ENCODE measurements around the gene RBM12.

Gene RBM12

DNA sequence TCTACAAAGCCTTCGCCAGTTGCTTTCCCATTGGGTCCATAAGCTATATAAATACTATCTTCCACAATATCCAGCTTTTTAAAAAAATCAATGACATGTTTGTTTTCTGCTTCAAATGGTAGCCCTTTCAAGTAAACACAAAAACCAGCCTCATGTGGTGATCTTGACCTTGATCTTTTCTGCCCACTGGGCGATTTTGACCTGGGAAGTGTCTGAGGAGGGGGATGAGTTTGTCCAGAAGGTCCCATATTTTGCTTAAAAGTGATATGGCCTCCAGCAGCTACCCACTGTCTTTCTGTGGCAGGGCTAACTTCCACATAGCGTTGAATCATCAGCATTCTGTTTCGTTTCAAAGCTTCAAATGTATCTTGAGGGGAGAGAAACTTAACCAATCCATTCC is 10.8 kb downstream of the RBM12 start:
- no peak for DNase-seq (ENCODE audit: low spot score)

DNA sequence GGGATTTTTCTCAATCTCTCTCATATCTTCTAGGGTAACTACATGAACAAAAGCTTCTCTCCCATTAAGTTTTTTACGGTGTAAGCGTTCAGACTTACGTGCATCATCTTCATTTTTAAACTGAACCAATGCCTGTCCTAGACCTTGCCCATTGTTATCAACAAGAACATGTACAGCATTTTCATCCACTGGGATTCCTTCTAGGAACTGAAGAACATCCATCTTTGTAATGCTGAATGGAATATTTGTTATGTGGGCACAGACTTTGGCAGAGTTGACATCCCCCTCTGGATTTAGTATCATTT is 11.3 kb downstream of the RBM12 start:
- no peak for DNase-seq (ENCODE audit: low spot score)

DNA sequence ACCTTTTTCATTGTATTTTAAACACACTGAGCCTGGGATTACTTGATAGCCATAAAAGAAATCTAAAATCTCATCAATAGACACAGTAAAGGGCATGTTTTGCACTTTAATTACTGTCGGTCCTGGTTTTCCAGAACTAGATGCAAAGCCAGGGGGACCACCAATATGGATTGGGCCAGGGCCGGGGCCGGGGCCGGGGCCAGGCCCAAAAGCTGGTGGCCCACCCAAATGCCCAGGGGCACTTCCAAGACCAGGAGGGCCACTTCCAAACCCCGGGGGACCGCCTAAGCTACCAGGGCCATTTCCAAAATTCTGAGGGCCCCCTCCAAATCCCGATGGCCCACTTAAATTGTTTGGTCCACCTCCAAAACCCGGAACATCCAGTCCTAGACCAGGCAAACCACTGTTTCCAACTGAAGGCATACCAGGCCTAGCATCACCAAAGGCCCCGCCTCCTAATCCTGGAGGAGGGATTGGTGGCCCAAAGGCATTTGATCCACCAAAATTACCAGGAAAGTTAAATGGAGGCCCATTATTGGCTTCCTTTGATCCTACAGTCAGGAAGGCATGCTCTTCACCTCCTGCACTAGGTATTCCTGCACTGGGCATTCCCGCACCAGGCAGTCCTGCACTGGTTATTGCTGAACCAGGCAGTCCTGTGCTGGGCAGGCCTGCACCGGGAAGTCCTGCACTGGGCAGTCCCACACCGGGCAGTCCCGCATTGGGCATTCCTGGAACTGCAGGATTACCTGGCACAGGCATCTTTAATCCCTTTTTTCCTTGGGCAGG is 11.9 kb downstream of the RBM12 start:
- no peak for DNase-seq (ENCODE audit: low spot score)

DNA sequence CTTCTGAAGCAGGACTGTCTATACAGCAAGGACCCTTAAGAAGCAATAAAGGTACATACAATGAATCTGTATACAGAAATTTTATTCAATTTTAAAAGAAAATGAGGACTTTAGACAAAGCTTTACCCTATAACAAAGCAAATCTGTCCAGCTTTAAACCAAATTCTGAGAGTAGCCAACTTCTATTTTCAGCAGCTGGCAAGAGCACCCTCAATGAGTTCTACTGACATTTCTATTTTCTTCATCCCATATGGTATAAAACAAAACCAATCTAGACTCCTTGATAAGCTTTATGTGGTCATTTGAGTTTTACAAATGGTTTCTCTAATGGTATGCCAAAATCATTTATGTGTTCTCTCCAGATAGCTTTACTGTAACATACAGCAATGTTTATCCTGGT is 12.7 kb downstream of the RBM12 start:
- no peak for DNase-seq (ENCODE audit: low spot score)

DNA sequence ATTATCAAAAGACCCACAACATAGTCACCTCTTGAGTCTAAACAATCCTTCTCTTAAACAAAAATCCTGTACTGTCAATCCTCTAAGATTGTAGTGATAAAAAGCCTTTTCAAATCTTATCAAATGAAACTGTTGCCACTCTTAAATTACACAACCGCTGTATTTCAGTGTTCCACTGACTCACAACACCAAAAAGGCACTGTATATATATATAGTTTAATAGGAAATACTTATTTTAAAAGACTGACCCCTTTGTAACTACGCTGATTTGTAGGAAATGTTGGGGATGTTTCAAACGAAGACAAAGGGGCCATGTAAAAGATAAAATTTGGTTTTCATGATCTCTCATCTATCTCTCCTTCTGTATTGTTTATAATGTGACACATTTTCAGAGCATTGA is 14.1 kb downstream of the RBM12 start:
- no peak for DNase-seq (ENCODE audit: low spot score)

GRCh38 chr20:35648836-35649235 is 15.9 kb downstream of the RBM12 start:
- DNase-seq (ENCODE audit: low spot score), result no peak

DNA sequence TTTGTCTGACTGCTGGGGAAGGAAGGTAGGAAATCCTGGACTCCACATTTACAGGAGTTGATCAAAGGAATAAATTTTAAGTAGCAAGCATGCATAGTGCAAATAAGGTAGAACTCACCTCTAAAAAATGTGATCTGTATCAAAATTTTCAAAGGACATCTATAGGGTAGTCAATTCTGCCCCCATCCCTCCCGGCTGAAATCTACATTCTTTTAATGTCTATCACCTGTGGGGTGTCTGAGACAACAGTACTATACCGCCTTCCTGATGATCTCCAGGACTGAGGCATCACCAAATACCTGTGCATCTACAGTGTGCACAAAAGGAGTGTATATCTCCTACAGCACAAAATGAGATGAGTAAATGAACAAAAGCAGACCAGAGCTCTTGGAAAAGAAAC is 19.9 kb downstream of the RBM12 start:
- DNase-seq (ENCODE audit: low spot score), result no peak

GRCh38 chr20:35643045-35643444 is 21.7 kb downstream of the RBM12 start:
- DNase-seq (ENCODE audit: low spot score), result no peak

GRCh38 chr20:35641743-35642142 is 23.0 kb downstream of the RBM12 start:
- DNase-seq (ENCODE audit: low spot score), result no peak

GRCh38 chr20:35640724-35641123 is 24.0 kb downstream of the RBM12 start:
- DNase-seq (ENCODE audit: low spot score), result no peak

- no peak for DNase-seq (ENCODE audit: low spot score)
Observed at GRCh38 chr20:35638751-35639150, 25.9 kb downstream of the RBM12 start.

- no peak for DNase-seq (ENCODE audit: low spot score)
Observed at GRCh38 chr20:35637276-35637675, 27.4 kb downstream of the RBM12 start.

GRCh38 chr20:35636095-35636494 is 28.6 kb downstream of the RBM12 start:
- DNase-seq (ENCODE audit: low spot score), result no peak

DNA sequence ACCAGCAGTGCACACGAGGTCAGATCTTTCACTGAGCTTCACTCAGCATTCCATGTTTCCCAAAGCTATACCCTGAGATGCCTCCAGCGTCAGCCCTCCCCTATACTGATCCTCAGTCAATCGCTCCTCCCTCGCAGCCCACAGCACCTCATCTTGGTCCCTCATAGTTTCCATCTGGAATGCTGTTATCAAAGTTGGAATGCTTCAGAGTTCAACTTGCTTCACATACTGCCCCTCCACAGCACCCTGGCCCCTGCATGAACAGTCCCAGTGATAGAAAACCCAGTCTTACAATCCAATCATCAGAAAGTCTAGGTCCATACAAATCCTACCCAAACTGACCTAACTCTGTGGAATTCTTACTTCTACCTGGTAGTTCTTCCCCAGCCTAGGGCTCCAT is 29.0 kb downstream of the RBM12 start:
- no peak for DNase-seq (ENCODE audit: low spot score)

GRCh38 chr20:35632539-35633115 is 32.1 kb downstream of the RBM12 start:
- no peak for DNase-seq (ENCODE audit: low spot score)

DNA sequence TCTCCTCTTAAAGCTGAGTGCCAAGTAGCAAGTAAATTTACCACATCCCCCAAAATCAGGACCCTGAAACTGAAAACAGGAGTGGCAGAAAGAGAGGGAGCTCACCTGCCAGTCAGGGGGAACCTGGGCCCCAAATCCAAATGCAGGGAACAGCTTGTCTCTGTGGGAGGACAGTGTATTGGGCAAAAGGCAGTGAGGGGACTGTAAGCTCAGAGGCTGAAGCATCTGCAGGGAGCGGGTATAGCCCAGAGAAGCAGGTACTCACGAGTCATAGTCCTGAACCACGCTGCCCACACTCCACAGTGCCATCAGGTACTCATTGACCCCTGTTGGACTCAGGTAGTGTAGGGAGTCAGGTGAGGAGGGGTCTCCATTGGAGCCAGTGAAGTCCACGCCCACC is 34.1 kb downstream of the RBM12 start:
- no peak for DNase-seq (ENCODE audit: low spot score)

- DNase-seq (ENCODE audit: low spot score), result no peak
Observed at GRCh38 chr20:35629427-35630145, 35.1 kb downstream of the RBM12 start.

DNA sequence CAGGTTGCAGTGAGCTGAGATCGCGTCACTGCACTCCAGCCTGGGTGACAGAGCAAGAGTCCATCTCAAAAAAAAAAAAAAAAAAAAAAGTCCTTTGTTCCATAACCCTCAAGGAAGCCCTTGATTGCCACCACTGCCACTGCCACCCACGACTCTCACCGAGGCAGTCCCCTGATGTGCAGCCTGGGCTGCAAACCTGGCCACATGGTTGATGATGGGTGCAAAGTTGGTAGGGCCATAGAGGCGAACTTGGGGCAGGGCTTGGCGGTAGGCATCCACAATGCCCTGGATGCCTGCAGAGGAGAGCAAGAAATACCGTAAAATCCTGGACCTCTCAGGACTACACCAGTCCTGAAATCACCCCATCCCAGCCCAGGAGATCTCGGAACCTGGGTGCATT is 37.6 kb downstream of the RBM12 start:
- no peak for DNase-seq (ENCODE audit: low spot score)

- DNase-seq (ENCODE audit: low spot score), result no peak
Observed at GRCh38 chr20:35626386-35627001, 38.2 kb downstream of the RBM12 start.

DNA sequence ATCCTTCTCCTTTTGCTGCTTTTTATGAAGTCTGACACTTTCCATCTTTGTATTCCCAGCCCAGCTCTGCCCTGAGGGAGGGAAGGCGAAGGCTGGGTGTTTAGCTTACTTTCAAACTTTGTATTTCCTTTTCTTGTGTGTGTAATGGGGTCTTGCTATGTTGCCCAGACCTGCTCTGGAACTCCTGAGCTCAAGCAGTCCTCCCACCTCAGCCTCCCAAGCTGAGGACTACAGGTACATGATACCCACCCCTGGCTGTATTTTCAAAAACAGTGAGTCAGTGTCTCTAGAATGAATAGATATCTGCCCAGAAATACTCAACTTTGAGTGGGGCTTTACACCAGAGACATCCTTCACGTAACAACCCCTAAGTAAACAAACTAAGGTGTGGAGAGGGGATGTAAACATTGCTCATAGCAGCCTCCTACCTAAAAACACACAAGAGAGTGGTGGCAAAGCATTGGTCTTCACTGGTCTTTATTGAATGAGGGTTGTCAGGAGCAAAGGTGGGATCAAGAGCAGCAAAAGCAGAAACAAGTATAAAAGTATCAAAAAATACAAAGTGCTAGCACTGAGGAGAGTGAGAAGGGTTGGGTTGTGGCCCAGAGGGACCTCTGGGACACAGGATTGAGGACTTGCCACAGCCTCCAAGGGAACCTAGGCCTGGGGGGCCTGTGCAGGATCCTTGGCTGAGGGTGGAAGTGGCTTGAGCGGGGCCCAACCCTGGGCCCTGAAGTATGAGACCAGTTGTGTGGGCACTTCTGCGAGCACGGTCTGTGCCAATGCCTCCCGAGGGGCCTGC is 38.9 kb downstream of the RBM12 start:
- DNase-seq (ENCODE audit: low spot score), result no peak

DNA sequence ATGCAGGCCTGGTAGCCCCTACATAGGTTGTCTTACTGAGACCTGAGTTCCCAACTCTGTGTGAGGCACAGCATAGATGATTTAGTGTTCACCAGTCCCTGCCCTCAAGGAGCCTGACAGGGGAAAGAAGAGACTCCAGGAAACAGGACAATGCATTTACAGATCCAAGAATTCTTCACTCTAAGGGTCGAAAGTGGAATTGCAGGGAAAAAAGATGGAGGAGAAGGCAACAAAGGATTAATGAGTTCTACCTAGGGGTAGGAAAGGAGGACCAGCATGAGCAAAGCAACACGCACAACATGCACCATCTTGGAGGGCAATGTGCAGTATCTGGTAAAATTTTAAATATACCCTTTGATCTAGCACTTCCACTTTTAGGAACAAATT is 43.1 kb downstream of the RBM12 start:
- DNase-seq (ENCODE audit: low spot score), result no peak

GRCh38 chr20:35620818-35621559 is 43.7 kb downstream of the RBM12 start:
- no peak for DNase-seq (ENCODE audit: low spot score)

Data from hematopoietic multipotent progenitor cell treated with erythropoietin and hydrocortisone succinate and interleukin-3 and kit ligand, for 15 days (in vitro differentiated cells).